SK-N-SH treated with all-trans-retinoic acid at 6 μM for 48 hours (cell line): ENCODE data around the gene AFG1L.

ENCODE experiments used
- ARNTL ChIP-seq: fragments of 450-650 bp; formaldehyde crosslinking; IDR thresholded peaks from 2 replicates; pipeline ENCODE4 v1.5.0; 2020; ENCODE audit warnings: low read depth, mild to moderate bottlenecking, moderate library complexity, borderline replicate concordance
- BACH2 ChIP-seq: fragments of 250-450 bp; sonication (Bioruptor Pico); IDR thresholded peaks from 2 replicates; pipeline ENCODE4 v1.9.0; 2021; ENCODE audit warnings: mild to moderate bottlenecking, borderline replicate concordance
- ISL1 ChIP-seq: fragments of 250-450 bp; sonication (Bioruptor Pico); IDR thresholded peaks from 2 replicates; pipeline ENCODE4 v2.1.2; 2022; ENCODE audit warnings: mild to moderate bottlenecking, moderate library complexity
- PATZ1 ChIP-seq: fragments of 250-450 bp; sonication (Bioruptor Pico); IDR thresholded peaks from 2 replicates; pipeline ENCODE4 v1.8.0; 2020; ENCODE audit warnings: mild to moderate bottlenecking, moderate library complexity, borderline replicate concordance
- POU6F1 ChIP-seq: fragments of 250-450 bp; sonication (Bioruptor Pico); IDR thresholded peaks from 2 replicates; pipeline ENCODE4 v1.8.0; 2021; ENCODE audit warnings: low read depth, mild to moderate bottlenecking, moderate library complexity, borderline replicate concordance
- RARB ChIP-seq: fragments of 250-450 bp; sonication (Bioruptor Pico); IDR thresholded peaks from 2 replicates; pipeline ENCODE4 v1.8.0; 2021; ENCODE audit warnings: mild to moderate bottlenecking, moderate library complexity
- SNAI2 ChIP-seq: fragments of 250-450 bp; sonication (Bioruptor Pico); IDR thresholded peaks from 2 replicates; pipeline ENCODE4 v1.5.0; 2020; ENCODE audit warnings: mild to moderate bottlenecking, moderate library complexity
- TCF4 ChIP-seq: fragments of 250-450 bp; sonication (Bioruptor Pico); IDR thresholded peaks from 2 replicates; pipeline ENCODE4 v1.8.0; 2021; ENCODE audit warnings: mild to moderate bottlenecking, moderate library complexity, borderline replicate concordance
- ZFP3 ChIP-seq: fragments of 250-450 bp; sonication (Bioruptor Pico); IDR thresholded peaks from 2 replicates; pipeline ENCODE4 v1.5.0; 2020; ENCODE audit warnings: mild to moderate bottlenecking, moderate library complexity
- ZNF565 ChIP-seq: fragments of 450-650 bp; formaldehyde crosslinking; conservative IDR thresholded peaks from 2 replicates; pipeline ENCODE4 v1.5.0; 2020; ENCODE audit warnings: low read depth, mild to moderate bottlenecking, moderate library complexity
- TF ChIP-seq, protein P1 (sequence below): fragments of 250-450 bp; sonication (Bioruptor Pico); IDR thresholded peaks from 2 replicates; pipeline ENCODE4 v1.5.1; 2021; ENCODE audit warnings: mild to moderate bottlenecking, moderate library complexity

GRCh38 chr6:108277295-108277694 is 17.6 kb upstream of the AFG1L start:
- TF ChIP-seq ARNTL (CRISPR knock-in tag) (no peak), POU6F1 (no peak), SNAI2 (CRISPR knock-in tag) (no peak), TCF4 (CRISPR knock-in tag) (no peak), PATZ1 (CRISPR knock-in tag) (no peak), ZFP3 (no peak), ISL1 (no peak), RARB (CRISPR knock-in tag) (no peak), BACH2 (CRISPR knock-in tag) (no peak), ZNF565 (CRISPR knock-in tag) (no peak)
- TF ChIP-seq, protein P1, sequence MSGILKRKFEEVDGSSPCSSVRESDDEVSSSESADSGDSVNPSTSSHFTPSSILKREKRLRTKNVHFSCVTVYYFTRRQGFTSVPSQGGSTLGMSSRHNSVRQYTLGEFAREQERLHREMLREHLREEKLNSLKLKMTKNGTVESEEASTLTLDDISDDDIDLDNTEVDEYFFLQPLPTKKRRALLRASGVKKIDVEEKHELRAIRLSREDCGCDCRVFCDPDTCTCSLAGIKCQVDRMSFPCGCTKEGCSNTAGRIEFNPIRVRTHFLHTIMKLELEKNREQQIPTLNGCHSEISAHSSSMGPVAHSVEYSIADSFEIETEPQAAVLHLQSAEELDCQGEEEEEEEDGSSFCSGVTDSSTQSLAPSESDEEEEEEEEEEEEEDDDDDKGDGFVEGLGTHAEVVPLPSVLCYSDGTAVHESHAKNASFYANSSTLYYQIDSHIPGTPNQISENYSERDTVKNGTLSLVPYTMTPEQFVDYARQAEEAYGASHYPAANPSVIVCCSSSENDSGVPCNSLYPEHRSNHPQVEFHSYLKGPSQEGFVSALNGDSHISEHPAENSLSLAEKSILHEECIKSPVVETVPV (CRISPR knock-in tag), result no peak
